ENCODE measurements around the gene ICAM1.
"Not testable (repeated sequence)": the region's sequence is repeated elsewhere in the genome, so short reads cannot be mapped to it uniquely, and the experiment has no call there.

Gene ICAM1

GRCh38 chr19:10270180-10270615 is 722 bp upstream of the ICAM1 start:
- TF ChIP-seq CTCF (IDR thresholded peaks at IDR 0.05; ENCODE audit: extremely low read depth, missing control alignments): no peak
- peak; percentile 72 for DNase-seq (ENCODE audit: low spot score)

DNA sequence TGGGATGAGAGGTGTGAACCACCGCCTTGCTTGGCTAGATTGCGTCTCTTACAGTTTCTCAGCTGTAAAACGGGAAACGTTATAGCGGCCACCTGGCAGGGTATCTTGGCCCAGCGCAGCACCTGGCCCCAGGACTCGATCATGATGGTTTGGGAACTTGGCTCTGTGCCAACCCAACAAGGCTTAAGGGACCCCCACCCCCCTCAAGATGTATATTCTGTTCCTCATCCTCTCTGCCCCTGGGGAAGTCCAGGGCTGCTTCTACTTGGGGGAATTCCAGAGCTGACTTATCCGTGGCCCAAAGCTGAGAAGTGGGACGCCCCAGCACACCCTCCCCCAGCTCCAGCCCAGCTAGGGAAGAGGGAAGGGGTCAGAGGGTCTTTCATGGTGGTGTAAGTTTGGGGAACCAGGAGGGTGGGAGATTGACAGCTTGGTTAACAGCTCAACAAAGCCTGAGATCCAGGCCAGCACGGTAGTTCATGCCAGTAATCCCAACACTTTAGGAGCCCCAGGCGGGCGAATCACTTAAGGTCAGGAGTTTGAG is 695 bp downstream of the ICAM1 start:
- peak; percentile 68 for DNase-seq (ENCODE audit: low spot score)
- no peak for TF ChIP-seq CTCF (IDR thresholded peaks at IDR 0.05; ENCODE audit: extremely low read depth, missing control alignments)

DNA sequence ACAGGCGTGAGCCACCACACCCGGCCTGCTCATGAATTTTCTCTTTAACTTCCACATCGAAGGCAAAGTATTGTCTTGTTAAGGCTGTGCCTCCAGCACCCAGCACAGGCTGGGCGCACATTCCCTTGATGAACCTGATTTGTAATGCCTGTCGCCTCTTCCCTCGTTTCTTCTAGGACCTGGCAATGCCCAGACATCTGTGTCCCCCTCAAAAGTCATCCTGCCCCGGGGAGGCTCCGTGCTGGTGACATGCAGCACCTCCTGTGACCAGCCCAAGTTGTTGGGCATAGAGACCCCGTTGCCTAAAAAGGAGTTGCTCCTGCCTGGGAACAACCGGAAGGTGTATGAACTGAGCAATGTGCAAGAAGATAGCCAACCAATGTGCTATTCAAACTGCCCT is 3.7 kb downstream of the ICAM1 start:
- no peak for DNase-seq (ENCODE audit: low spot score)
- no peak for TF ChIP-seq CTCF (IDR thresholded peaks at IDR 0.05; ENCODE audit: extremely low read depth, missing control alignments)

GRCh38 chr19:10277795-10278589 is 7.1 kb downstream of the ICAM1 start:
- TF ChIP-seq CTCF (IDR thresholded peaks at IDR 0.05; ENCODE audit: extremely low read depth, missing control alignments): no peak
- no peak for DNase-seq (ENCODE audit: low spot score)

DNA sequence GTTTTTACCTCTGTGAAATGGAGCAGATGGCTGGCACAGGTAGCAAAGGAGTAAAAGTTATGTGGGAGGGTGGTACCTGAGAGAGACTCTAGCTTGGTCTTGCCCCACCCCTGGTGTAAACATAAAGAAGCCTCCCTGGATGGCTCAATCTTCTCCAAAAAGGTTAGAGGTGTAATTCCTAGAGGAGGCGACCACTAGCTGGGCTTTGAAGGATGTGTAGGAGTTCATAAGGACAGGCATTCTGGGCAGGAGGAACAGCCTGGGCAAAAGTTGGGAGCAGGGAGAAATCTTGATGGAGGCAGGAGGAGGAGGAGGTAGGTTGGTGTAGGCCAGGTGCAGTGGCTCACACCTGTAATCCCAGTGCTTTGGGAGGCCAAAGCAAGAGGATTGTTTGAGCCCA is 8.0 kb downstream of the ICAM1 start:
- no peak for TF ChIP-seq CTCF (IDR thresholded peaks at IDR 0.05; ENCODE audit: extremely low read depth, missing control alignments)
- no peak for DNase-seq (ENCODE audit: low spot score)

- no peak for DNase-seq (ENCODE audit: low spot score)
Observed at GRCh38 chr19:10279737-10280442, 9.0 kb downstream of the ICAM1 start.

DNA sequence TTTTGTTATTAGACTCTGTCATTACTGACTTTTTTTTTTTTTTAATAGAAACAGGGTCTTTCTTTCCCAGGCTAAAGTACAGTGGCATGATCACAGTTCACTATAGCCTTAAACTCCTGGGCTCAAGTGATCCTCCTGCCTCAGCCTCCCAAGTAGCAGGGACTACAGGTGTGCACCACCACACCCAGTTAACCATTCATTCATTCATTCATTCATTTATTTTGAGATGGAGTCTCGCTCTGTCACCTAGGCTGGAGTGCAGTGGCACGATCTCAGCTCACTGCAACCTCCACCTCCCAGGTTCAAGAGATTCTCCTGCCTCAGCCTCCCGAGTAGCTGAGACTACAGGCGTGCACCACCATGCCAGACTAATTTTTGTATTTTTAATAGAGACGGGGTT is 11.1 kb downstream of the ICAM1 start:
- DNase-seq (ENCODE audit: low spot score): not testable (repeated sequence)

More at GRCh38 chr19:10279737-10280442, 9.0 kb downstream of the ICAM1 start:
- no peak for TF ChIP-seq CTCF (IDR thresholded peaks at IDR 0.05; ENCODE audit: extremely low read depth, missing control alignments)

All from GM20000 (cell line).